Upper lobe of left lung (tissue), 4 donors: Measurements from ENCODE around the gene CAMK2B.

Experiments
- CTCF ChIP-seq, 6 experiments: fragments of 450-650 bp in 4 of 6; fragments of 200-600 bp in 2 of 6; sonication (generic) in 2 of 6; IDR thresholded peaks; one replicate each; pipeline ENCODE4 v1.5.1; 2016 to 2019; ENCODE audit warnings: antibody characterized with exemption in 6 of 6
- POLR2A ChIP-seq, 4 donors: fragments of 450-650 bp; IDR thresholded peaks; one replicate each; pipeline ENCODE4 v1.5.1; 2016 to 2017; ENCODE audit warnings: antibody characterized with exemption in 4 of 4, mild to moderate bottlenecking in 2 of 4
- POLR2AphosphoS5 ChIP-seq, 2 donors: sonication (generic); formaldehyde crosslinking; IDR thresholded peaks; one replicate each; pipeline ENCODE4 v1.5.1; 2017; ENCODE audit warnings: antibody characterized with exemption in 2 of 2

- no peak for TF ChIP-seq CTCF (IDR thresholded peaks at IDR 0.05)
- TF ChIP-seq POLR2AphosphoS5 (IDR thresholded peaks at IDR 0.05), result no peak
- no peak for TF ChIP-seq POLR2A (IDR thresholded peaks at IDR 0.05)
Observed at GRCh38 chr7:44220358-44221112, 104.9 kb downstream of the CAMK2B start.
